Measurements from ENCODE around the gene FOXP1. TPM values are rescaled to one million over a fixed set of nuclear protein-coding genes. Genes with fewer than 3 reads are reported as not detected.

The FOXP1 gene
- total and polyA plus RNA-seq, 2 of the 8 experiments (the other 6 are each of a cell fraction or from before 2014, with no cell fraction given): 13.9 to 25.4 TPM

- no peak overlapping the region for H2BK15ac ChIP-seq (ENCODE audit: low read length)
- no peak overlapping the region for H3K4me3 ChIP-seq (ENCODE audit: extremely low read depth in 1 of 4, insufficient read depth in 2 of 4, low read depth in 3 of 4, low read length in 4 of 4)
- POLR2A ChIA-PET (ENCODE audit: partially characterized antibody): no interaction called here
- no peaks in the 10 kb centered on the region for H3K23me2 ChIP-seq (ENCODE audit: low read depth, low read length)
- H2AFZ ChIP-seq (ENCODE audit: low read length): no peak overlapping the region
- H3K27me3 ChIP-seq (replicated peaks in 1 of 4; ENCODE audit: control insufficient read depth in 3 of 4, extremely low read depth in 1 of 4, insufficient read depth in 3 of 4, low read length in 3 of 4): no peaks in the 10 kb centered on the region
- DNase-seq (ENCODE audit: low read depth in 1 of 2, low spot score in 2 of 2): no peak
- H3K9ac ChIP-seq (replicated peaks in 1 of 4; ENCODE audit: extremely low read depth in 1 of 4, low read depth in 3 of 4, low read length in 3 of 4): no peak overlapping the region
- CTCF ChIA-PET (ENCODE audit: partially characterized antibody): no interaction called here
- no peak overlapping the region for H3K56ac ChIP-seq (replicated peaks; ENCODE audit: insufficient read length, low read depth, low read length)
- H3K27ac ChIP-seq (ENCODE audit: low read depth, low read length): no peak overlapping the region
- H4K8ac ChIP-seq (ENCODE audit: extremely low read depth, insufficient read depth, low read length): no peak overlapping the region
- H3K18ac ChIP-seq (ENCODE audit: extremely low read depth, low read length): no peak overlapping the region
- H2BK5ac ChIP-seq (ENCODE audit: low read depth, low read length): no peak overlapping the region
- FAIRE-seq: no peak
- H4K5ac ChIP-seq (ENCODE audit: insufficient read length, low read depth, low read length): no peak overlapping the region
- 0 out of 8 replicates have a peak, but pooled peaks cover 0 to 3% (median 0%) of the 10 kb centered on the region in 4 experiments for H3K36me3 ChIP-seq (ENCODE audit: control insufficient read depth in 2 of 4, insufficient read depth in 4 of 4, low read length in 3 of 4)
- no peak overlapping the region for H3K14ac ChIP-seq (ENCODE audit: insufficient read length)
- H3K4me1 ChIP-seq (replicated peaks in 1 of 4; ENCODE audit: control insufficient read depth in 3 of 4, insufficient read depth in 4 of 4, low read length in 3 of 4): peaks cover 0 to 8% (median 2%) of the 10 kb centered on the region in 4 experiments; a peak in 3 of 7 replicates
- H3K4me2 ChIP-seq (ENCODE audit: insufficient read depth in 1 of 2, low read depth in 2 of 2, low read length in 2 of 2): no peak overlapping the region
- H3K9me3 ChIP-seq (ENCODE audit: insufficient read depth in 2 of 2, low read depth in 1 of 2, low read length in 1 of 2): no peaks in the 10 kb centered on the region
- H3K79me2 ChIP-seq (ENCODE audit: control insufficient read depth in 1 of 2, insufficient read depth in 2 of 2, low read length in 2 of 2): no peaks in the 10 kb centered on the region
- H2AK5ac ChIP-seq (ENCODE audit: low read depth, low read length): no peak overlapping the region; the same call in 1 of the 2 replicates
- H2BK120ac ChIP-seq (replicated peaks; ENCODE audit: low read depth, low read length): no peak overlapping the region
- H2BK20ac ChIP-seq (ENCODE audit: low read length): no peak overlapping the region
- no peaks in the 10 kb centered on the region for H3K79me1 ChIP-seq (ENCODE audit: low read depth, low read length)
- no peak overlapping the region for H3K4ac ChIP-seq (replicated peaks; ENCODE audit: insufficient read length, low read depth, low read length)
- no peak overlapping the region for H4K91ac ChIP-seq (replicated peaks; ENCODE audit: insufficient read length, low read length)
- H2BK12ac ChIP-seq (ENCODE audit: low read depth, low read length): no peak overlapping the region
- no peaks in the 10 kb centered on the region for H4K20me1 ChIP-seq (replicated peaks in 1 of 2; ENCODE audit: control insufficient read depth in 1 of 2, insufficient read depth in 2 of 2, low read length in 2 of 2)
- 91% methylated on average over 7 of the region's 7 CpGs; no CpG with 5 or more reads in 1 of the 2 experiments for WGBS, 2 experiments (ENCODE audit: extremely low coverage in 1 of 2, insufficient coverage in 1 of 2, insufficient read length in 1 of 2, insufficient replicate concordance in 2 of 2, low coverage in 1 of 2, low lambda C conversion rate in 2 of 2, missing lambda C conversion rate in 1 of 2)
- no peak overlapping the region for H3K23ac ChIP-seq (ENCODE audit: insufficient read length)
- no peak for TF ChIP-seq YY1 (IDR thresholded peaks at IDR 0.05; ENCODE audit: low read depth, low read length)
- no peak for TF ChIP-seq RXRA (IDR thresholded peaks at IDR 0.05; ENCODE audit: insufficient read depth, low read depth, low read length)
- TF ChIP-seq EGR1 (IDR thresholded peaks at IDR 0.05; ENCODE audit: borderline replicate concordance, low read depth, low read length): no peak
- no peak for TF ChIP-seq SIX5 (IDR thresholded peaks at IDR 0.05; ENCODE audit: low read depth, low read length)
- TF ChIP-seq TBP (IDR thresholded peaks at IDR 0.05; ENCODE audit: low read depth, low read length): no peak
- TF ChIP-seq ATF2 (IDR thresholded peaks at IDR 0.05; ENCODE audit: low read length): no peak
- TF ChIP-seq POLR2AphosphoS5 (IDR thresholded peaks at IDR 0.05; ENCODE audit: low read depth, low read length): no peak
- TF ChIP-seq EP300 (IDR thresholded peaks at IDR 0.05; ENCODE audit: borderline replicate concordance in 1 of 2, low read depth in 2 of 2, low read length in 2 of 2): no peak
- no peak for TF ChIP-seq GTF2F1 (IDR thresholded peaks at IDR 0.05; ENCODE audit: borderline replicate concordance, low read depth, low read length)
- no peak for TF ChIP-seq PHF8 (conservative IDR thresholded peaks at IDR 0.05; ENCODE audit: low read depth, low read length)
- no peak for TF ChIP-seq JUND (IDR thresholded peaks at IDR 0.05; ENCODE audit: low read length)
- TF ChIP-seq SP4 (IDR thresholded peaks at IDR 0.05; ENCODE audit: low read length): no peak
These were observed 465.8 kb downstream of the FOXP1 start for GRCh38 chr3:71117572-71118247.

All from H1 (cell line).